ENCODE data around the gene TRPM1.

The TRPM1 gene

DNA sequence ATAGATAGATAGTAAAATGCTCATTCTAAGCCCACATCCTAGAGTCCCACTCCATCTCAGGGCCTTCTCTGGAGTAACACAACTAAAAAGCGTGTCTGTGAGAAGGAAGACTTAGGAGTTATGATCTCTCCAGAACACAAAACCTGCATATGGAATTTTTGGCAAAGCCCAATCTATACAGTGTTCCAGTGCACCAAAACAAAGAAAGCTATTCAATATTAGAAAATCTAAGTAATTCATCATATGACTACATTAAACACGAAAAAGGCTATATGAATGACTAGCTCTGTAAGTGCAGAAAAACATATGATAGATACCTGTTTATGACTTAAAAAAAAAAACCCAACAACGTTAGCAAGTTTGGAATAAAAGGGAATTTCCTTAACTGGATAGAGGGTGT, 137.8 kb downstream of the TRPM1 start:
- Histone ChIP-seq H3K4me3 (replicated peaks; ENCODE audit: low read depth, low read length) (no peak overlapping the region), H3K27me3 (replicated peaks; ENCODE audit: control insufficient read depth, insufficient read depth, low read length) (no peaks in the 10 kb centered on the region), H3K36me3 (ENCODE audit: control insufficient read depth, insufficient read depth, low read length) (peaks cover 1% of the 10 kb centered on the region)
- TF ChIP-seq, protein P1, sequence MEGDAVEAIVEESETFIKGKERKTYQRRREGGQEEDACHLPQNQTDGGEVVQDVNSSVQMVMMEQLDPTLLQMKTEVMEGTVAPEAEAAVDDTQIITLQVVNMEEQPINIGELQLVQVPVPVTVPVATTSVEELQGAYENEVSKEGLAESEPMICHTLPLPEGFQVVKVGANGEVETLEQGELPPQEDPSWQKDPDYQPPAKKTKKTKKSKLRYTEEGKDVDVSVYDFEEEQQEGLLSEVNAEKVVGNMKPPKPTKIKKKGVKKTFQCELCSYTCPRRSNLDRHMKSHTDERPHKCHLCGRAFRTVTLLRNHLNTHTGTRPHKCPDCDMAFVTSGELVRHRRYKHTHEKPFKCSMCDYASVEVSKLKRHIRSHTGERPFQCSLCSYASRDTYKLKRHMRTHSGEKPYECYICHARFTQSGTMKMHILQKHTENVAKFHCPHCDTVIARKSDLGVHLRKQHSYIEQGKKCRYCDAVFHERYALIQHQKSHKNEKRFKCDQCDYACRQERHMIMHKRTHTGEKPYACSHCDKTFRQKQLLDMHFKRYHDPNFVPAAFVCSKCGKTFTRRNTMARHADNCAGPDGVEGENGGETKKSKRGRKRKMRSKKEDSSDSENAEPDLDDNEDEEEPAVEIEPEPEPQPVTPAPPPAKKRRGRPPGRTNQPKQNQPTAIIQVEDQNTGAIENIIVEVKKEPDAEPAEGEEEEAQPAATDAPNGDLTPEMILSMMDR (IDR thresholded peaks at IDR 0.05; ENCODE audit: insufficient read depth, low read length, poor library complexity, severe bottlenecking): no peak
- no peak for DNase-seq (ENCODE audit: extremely low read depth, insufficient read length)

DNA sequence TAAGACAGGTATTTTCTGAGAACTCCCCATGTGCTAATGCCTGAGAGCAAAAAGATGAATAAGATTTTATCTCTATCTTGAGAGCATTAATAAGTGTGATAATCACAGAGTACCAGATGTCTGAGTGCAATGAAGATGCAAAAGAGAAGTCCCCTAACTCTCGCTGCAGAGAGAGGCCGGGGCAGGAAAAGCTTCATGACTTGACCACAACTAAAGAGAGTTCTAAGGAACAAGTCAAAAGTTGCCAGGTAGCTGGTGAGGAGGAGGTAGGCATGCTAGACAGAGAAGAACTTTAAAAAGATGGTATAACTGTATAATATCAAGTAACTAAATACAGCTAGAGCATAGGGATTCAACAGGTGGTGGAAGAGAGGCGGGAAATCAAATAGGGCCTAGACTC, 138.9 kb downstream of the TRPM1 start:
- H3K4me3 ChIP-seq (replicated peaks; ENCODE audit: low read depth, low read length): no peak overlapping the region
- no peaks in the 10 kb centered on the region for H3K27me3 ChIP-seq (replicated peaks; ENCODE audit: control insufficient read depth, insufficient read depth, low read length)
- peaks cover 1% of the 10 kb centered on the region for H3K36me3 ChIP-seq (ENCODE audit: control insufficient read depth, insufficient read depth, low read length)
- TF ChIP-seq, protein P1 (IDR thresholded peaks at IDR 0.05; ENCODE audit: insufficient read depth, low read length, poor library complexity, severe bottlenecking): no peak
- DNase-seq (ENCODE audit: extremely low read depth, insufficient read length): no peak

DNA sequence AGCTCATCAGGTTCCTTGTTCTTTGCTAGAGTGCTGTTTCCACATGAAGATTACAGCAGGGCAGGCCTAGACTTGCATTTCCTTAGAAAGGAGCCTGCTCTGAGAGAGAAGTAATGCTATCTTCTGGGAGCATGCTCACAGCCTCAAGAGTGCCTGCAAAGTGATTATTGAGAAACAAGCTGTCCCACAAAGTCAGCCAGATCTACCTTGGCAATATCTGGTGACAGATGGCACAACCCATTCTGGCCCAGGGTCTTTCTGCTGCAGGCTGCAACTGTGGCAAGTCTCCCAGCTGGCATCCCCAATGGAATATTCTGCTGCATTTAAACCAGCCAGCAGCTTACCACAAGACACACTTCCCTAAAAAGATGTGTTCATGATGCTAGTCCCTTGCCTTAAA, 139.4 kb downstream of the TRPM1 start:
- no peak for DNase-seq (ENCODE audit: extremely low read depth, insufficient read length)
- Histone ChIP-seq H3K4me3 (replicated peaks; ENCODE audit: low read depth, low read length) (no peak overlapping the region), H3K36me3 (ENCODE audit: control insufficient read depth, insufficient read depth, low read length) (peaks cover 1% of the 10 kb centered on the region), H3K27me3 (replicated peaks; ENCODE audit: control insufficient read depth, insufficient read depth, low read length) (no peaks in the 10 kb centered on the region)
- TF ChIP-seq, protein P1 (IDR thresholded peaks at IDR 0.05; ENCODE audit: insufficient read depth, low read length, poor library complexity, severe bottlenecking): no peak

DNA sequence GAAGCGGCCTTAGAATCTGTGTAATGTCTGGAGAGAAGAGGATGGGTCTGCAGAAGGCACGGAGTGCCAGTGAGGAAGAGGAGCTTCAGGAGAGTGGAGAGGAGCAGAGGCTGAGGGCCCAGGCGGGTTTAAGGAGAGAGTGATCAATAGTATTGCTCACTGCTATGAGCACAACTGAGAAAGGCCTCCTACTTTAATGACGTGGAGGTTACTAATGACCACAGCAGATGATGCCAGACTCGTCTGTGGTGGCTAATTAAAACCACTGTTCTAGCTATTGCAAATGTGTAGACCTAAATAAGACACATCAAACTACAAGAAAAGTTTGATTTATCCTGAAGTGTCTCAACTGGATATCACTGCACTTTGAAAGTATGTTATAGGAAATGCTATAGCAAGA, 143.3 kb downstream of the TRPM1 start:
- peaks cover 8% of the 10 kb centered on the region for H3K36me3 ChIP-seq (ENCODE audit: control insufficient read depth, insufficient read depth, low read length)
- H3K4me3 ChIP-seq (replicated peaks; ENCODE audit: low read depth, low read length): no peak overlapping the region
- no peak for DNase-seq (ENCODE audit: extremely low read depth, insufficient read length)
- H3K27me3 ChIP-seq (replicated peaks; ENCODE audit: control insufficient read depth, insufficient read depth, low read length): no peaks in the 10 kb centered on the region
- TF ChIP-seq, protein P1 (IDR thresholded peaks at IDR 0.05; ENCODE audit: insufficient read depth, low read length, poor library complexity, severe bottlenecking): no peak

DNA sequence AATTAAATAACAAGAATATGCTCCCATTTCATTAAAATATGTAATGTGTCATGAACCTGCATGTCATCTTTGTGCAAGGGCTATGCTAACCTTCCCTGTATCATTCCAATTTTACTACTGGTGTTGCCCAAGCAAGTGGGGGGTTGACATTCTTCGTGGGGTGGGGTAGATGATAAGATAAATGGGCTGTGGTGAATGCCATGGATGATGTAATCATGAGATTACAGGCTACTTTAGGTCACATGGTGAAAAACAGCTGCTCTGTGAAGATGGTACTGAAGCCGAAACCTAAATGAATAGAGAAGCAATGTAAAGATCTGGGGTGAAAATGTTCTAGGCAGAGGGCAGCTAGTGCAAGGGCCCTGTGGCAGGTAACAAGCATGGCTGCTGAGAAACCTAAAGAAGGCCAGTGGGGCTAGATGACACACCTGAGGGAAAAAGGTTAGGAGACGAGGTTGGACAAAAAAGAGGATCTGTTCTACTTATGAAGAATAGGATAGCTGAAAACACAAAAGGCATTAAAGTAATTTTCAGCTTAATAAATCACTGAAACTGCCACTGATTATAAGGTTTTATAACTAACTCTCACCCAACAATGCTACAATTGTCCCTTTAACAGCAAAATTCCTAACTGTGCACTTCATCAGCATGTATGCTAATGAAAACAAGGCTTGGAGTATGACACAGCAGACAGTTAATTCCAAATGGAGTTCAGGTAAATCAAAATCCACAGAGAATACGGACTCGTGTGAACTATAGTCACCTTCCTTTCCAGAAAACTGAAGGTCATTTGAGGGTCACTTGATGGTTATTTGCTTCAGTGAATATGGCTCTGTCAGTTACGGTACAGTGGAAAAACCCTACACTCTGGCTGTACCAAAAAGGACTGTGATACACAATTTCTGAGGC, 145.1 kb downstream of the TRPM1 start:
- H3K36me3 ChIP-seq (ENCODE audit: control insufficient read depth, insufficient read depth, low read length): peaks cover 16% of the 10 kb centered on the region
- TF ChIP-seq, protein P1 (IDR thresholded peaks at IDR 0.05; ENCODE audit: insufficient read depth, low read length, poor library complexity, severe bottlenecking): no peak
- DNase-seq (ENCODE audit: extremely low read depth, insufficient read length): no peak
- no peaks in the 10 kb centered on the region for H3K27me3 ChIP-seq (replicated peaks; ENCODE audit: control insufficient read depth, insufficient read depth, low read length)
- no peak overlapping the region for H3K4me3 ChIP-seq (replicated peaks; ENCODE audit: low read depth, low read length)
